ENCODE results near the gene SPRY1. TPM values are rescaled to one million over a fixed set of nuclear protein-coding genes. Genes with fewer than 3 reads are reported as not detected.

The SPRY1 gene
- total RNA-seq, 2 experiments from 2014 or later, result 50.7 to 53.2 TPM

- Mint-ChIP-seq H3K4me1 (ENCODE audit: low read depth) (peaks cover 60% of the 10 kb centered on the region), H3K4me3 (peak overlapping the region; percentile 62), H3K27ac (peak overlapping the region; percentile 84), H3K27me3 (ENCODE audit: low read depth) (no peaks in the 10 kb centered on the region), H3K9me3 (ENCODE audit: insufficient read depth) (no peaks in the 10 kb centered on the region), H3K36me3 (ENCODE audit: low read depth) (peaks cover 7% of the 10 kb centered on the region)
- no peak for DNase-seq
- ChIA-PET CTCF (interaction anchor here (0.8 to 9.0 kb wide), 6 partner anchors 8 to 248 kb away, joined by 3 to 69 read pairs (median 4); partner anchors contain the start of gene SPRY1), POLR2A (interaction anchor here (1.0 to 2.9 kb wide), 6 partner anchors 7 to 31 kb away, joined by 3 to 21 read pairs (median 8); partner anchors contain the start of gene SPRY1)
- no peak for ATAC-seq
These were observed 16.3 kb downstream of the SPRY1 start for GRCh38 chr4:123412700-123413512.

DNA sequence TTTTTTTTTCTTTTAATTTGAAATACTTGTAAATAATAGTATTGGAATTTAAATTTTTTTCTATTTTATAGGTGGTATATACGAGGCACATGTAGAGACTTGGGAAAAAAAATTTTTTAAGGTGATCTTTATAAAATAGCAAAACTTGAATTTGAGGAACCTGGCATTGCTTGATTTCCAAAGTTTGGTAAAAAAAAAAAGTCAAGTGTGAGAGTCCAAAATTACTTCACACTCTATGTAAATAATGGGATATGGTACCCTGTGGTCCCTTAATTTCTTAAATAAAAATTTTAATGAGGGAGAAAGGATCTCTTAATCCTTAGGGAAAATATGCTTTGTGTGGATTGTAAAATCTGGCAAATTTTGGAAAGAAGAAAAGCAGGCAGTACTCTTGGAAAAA is 19.0 kb downstream of the SPRY1 start:
- CTCF ChIA-PET, result interaction anchor here (9.0 kb wide), 1 partner anchor 17 kb away, joined by 69 read pairs; the partner anchor contains the start of gene SPRY1
- no peak overlapping the region for H3K4me3 Mint-ChIP-seq
- peak overlapping the region; percentile 73 for H3K27ac Mint-ChIP-seq
- peaks cover 84% of the 10 kb centered on the region for H3K4me1 Mint-ChIP-seq (ENCODE audit: low read depth)
- POLR2A ChIA-PET, result no interaction called here
- H3K27me3 Mint-ChIP-seq (ENCODE audit: low read depth), result no peaks in the 10 kb centered on the region
- H3K9me3 Mint-ChIP-seq (ENCODE audit: insufficient read depth), result no peaks in the 10 kb centered on the region
- no peak for DNase-seq
- no peak for ATAC-seq
- peaks cover 7% of the 10 kb centered on the region for H3K36me3 Mint-ChIP-seq (ENCODE audit: low read depth)

DNA sequence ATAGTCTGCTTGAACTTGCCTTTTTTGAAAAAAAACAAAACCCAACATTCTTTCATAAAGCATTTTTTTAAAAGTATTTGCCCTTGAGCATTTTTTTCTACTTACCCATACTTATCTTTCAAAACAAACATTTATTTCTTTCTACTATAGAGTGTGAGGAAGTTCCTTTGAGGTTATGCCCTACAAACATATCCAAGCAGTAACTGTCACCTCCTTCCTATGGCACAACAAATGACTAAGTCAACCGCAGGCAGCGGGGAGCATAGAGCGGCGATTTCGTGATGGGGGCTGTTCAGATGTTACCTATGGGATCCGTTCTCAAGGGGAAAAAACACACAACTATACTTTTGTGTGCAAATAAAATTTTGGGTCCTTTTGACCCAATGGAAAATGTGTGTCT is 19.4 kb downstream of the SPRY1 start:
- H3K27me3 Mint-ChIP-seq (ENCODE audit: low read depth), result no peaks in the 10 kb centered on the region

DNA sequence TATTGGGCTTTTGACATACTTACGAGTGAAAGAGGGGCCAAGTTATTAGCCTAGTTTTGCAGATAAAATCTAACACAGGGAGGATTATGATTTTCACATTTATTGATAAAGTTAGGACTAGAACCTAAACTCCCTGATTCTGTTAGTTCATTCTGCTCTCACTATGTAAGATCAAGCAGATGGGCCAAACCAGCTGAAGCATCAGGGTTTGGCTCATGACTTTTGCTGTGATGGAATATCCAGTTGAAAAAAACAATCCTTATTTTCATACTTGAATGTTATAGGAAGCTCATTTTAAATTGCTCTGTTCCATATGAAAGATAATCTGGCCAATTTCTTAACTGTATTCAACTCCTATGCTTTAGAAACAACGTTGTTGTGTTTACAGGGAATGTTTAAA is 21.2 kb downstream of the SPRY1 start:
- CTCF ChIA-PET, result interaction anchor here (0.8 to 2.8 kb wide), 12 partner anchors 8 to 243 kb away, joined by 3 to 16 read pairs (median 4); partner anchors contain the start of gene SPRY1

More for the DNA sequence above, 19.4 kb downstream of the SPRY1 start:
- H3K9me3 Mint-ChIP-seq (ENCODE audit: insufficient read depth), result no peaks in the 10 kb centered on the region
- peaks cover 88% of the 10 kb centered on the region for H3K4me1 Mint-ChIP-seq (ENCODE audit: low read depth)
- H3K36me3 Mint-ChIP-seq (ENCODE audit: low read depth), result peaks cover 7% of the 10 kb centered on the region
- ChIA-PET POLR2A (no interaction called here), CTCF (interaction anchor here (9.0 kb wide), 1 partner anchor 17 kb away, joined by 69 read pairs; the partner anchor contains the start of gene SPRY1)
- ATAC-seq, result peak; percentile 75
- DNase-seq, result peak; percentile 77
- H3K27ac Mint-ChIP-seq, result peak overlapping the region; percentile 73
- H3K4me3 Mint-ChIP-seq, result peak overlapping the region; percentile 32

DNA sequence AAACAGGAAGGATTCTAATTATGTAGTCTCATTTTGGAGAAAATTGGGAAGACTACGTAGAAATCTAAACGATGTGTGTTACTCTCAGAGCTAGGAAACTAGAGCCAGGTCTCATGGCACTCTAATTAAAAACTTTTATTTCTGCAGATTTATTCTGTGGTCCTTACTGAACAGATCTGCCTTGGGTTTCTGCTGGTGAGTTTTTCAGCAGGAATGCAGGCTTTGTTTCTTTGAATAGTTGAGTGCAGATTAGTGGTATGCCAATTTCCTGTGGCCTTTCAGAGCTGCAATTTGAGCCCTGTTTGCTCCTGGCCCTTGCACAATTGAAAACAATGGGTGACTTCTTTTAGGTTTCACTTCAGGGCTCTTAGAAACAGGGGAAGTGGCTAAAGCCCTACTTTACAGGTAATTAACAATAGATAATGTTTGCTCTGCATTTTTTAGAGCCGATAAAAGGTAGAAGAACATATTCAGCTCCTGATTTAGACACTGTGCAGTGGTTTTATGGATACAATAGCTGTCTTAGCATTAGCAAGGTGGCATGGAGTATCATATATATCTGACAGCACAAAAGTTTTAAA is 21.8 kb downstream of the SPRY1 start:
- ATAC-seq, result peak; percentile 30
- CTCF ChIA-PET, result interaction anchor here (0.8 to 2.8 kb wide), 13 partner anchors 8 to 243 kb away, joined by 3 to 16 read pairs (median 4); partner anchors contain the start of gene SPRY1
- Mint-ChIP-seq H3K27me3 (ENCODE audit: low read depth) (no peaks in the 10 kb centered on the region), H3K9me3 (ENCODE audit: insufficient read depth) (no peaks in the 10 kb centered on the region), H3K4me1 (ENCODE audit: low read depth) (peaks cover 89% of the 10 kb centered on the region), H3K36me3 (ENCODE audit: low read depth) (peaks cover 10% of the 10 kb centered on the region), H3K27ac (peak overlapping the region; percentile 92), H3K4me3 (peak overlapping the region; percentile 47)
- POLR2A ChIA-PET, result interaction anchor here (0.8 to 2.6 kb wide), 4 partner anchors 16 to 87 kb away, joined by 3 to 45 read pairs (median 6); partner anchors contain the start of gene SPRY1
- peak; percentile 59 for DNase-seq

More for the DNA sequence above, 21.2 kb downstream of the SPRY1 start:
- Mint-ChIP-seq H3K27me3 (ENCODE audit: low read depth) (no peaks in the 10 kb centered on the region), H3K4me1 (ENCODE audit: low read depth) (peaks cover 89% of the 10 kb centered on the region), H3K9me3 (ENCODE audit: insufficient read depth) (no peaks in the 10 kb centered on the region), H3K4me3 (peak overlapping the region; percentile 47), H3K27ac (peak overlapping the region; percentile 92), H3K36me3 (ENCODE audit: low read depth) (peaks cover 10% of the 10 kb centered on the region)
- DNase-seq (no peak), ATAC-seq (no peak)
- POLR2A ChIA-PET, result interaction anchor here (0.8 to 2.6 kb wide), 4 partner anchors 15 to 88 kb away, joined by 3 to 45 read pairs (median 6); partner anchors contain the start of gene SPRY1

DNA sequence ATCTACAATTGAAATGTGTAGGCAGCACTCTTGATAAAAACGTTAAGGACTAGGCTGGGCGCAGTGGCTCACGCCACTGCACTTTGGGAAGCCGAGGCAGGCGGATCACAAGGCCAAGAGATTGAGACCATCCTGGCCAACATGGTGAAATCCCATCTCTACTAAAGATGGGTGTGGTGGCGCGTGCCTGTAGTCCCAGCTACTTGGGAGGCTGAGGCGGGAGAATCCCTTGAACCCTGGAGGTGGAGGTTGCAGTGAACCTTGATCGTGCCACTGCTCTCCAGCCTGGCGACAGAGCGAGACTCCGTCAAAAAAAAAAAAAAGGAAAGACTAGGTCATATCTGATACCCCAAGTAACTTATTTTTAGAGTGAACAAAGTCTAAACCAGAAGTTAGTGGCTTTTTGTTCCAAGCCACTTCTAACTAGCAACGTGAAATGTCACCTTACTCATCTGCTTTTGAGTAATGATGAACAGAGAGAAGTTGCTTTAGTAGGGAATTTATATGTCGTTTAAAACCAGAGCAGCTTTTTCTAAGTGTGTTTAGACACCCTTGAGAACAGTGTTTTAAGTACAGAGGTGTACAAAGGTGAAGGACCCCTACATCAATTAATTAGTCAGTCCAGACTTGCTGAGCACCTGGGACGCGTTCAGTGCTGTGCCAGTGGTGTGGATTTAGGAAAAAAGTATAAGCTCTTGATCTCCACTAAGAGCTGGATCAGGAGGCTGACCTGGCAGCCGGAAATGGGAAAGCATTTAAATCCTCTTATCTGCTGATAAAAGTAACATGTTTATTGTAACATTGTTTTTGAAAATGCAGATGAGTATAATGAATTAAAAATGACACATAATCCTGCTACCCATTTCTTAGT is 23.5 kb downstream of the SPRY1 start:
- Mint-ChIP-seq H3K9me3 (ENCODE audit: insufficient read depth) (no peaks in the 10 kb centered on the region), H3K4me3 (peak overlapping the region; percentile 43), H3K4me1 (ENCODE audit: low read depth) (peaks cover 92% of the 10 kb centered on the region), H3K36me3 (ENCODE audit: low read depth) (peaks cover 12% of the 10 kb centered on the region), H3K27me3 (ENCODE audit: low read depth) (no peaks in the 10 kb centered on the region), H3K27ac (peak overlapping the region; percentile 92)
- ChIA-PET POLR2A (interaction anchor here (1.3 to 2.9 kb wide), 5 partner anchors 9 to 180 kb away, joined by 3 to 14 read pairs (median 11); partner anchors contain the start of gene SPRY1), CTCF (interaction anchor here (1.5 to 3.2 kb wide), 5 partner anchors 9 to 24 kb away, joined by 4 to 17 read pairs (median 8); partner anchors contain the start of gene SPRY1)
- ATAC-seq, result peak; percentile 32
- no peak for DNase-seq

- peak overlapping the region; percentile 92 for H3K27ac Mint-ChIP-seq
- H3K4me3 Mint-ChIP-seq, result peak overlapping the region; percentile 75
- peak; percentile 21 for ATAC-seq
- H3K36me3 Mint-ChIP-seq (ENCODE audit: low read depth), result peaks cover 18% of the 10 kb centered on the region
- ChIA-PET POLR2A (interaction anchor here (1.3 to 2.9 kb wide), 5 partner anchors 10 to 179 kb away, joined by 3 to 14 read pairs (median 11); partner anchors contain the start of gene SPRY1), CTCF (interaction anchor here (1.6 to 3.2 kb wide), 5 partner anchors 11 to 24 kb away, joined by 5 to 17 read pairs (median 8); partner anchors contain the start of gene SPRY1)
- no peaks in the 10 kb centered on the region for H3K27me3 Mint-ChIP-seq (ENCODE audit: low read depth)
- H3K9me3 Mint-ChIP-seq (ENCODE audit: insufficient read depth), result no peaks in the 10 kb centered on the region
- peaks cover 87% of the 10 kb centered on the region for H3K4me1 Mint-ChIP-seq (ENCODE audit: low read depth)
- DNase-seq, result no peak
These were observed 24.8 kb downstream of the SPRY1 start for GRCh38 chr4:123421227-123421936.

DNA sequence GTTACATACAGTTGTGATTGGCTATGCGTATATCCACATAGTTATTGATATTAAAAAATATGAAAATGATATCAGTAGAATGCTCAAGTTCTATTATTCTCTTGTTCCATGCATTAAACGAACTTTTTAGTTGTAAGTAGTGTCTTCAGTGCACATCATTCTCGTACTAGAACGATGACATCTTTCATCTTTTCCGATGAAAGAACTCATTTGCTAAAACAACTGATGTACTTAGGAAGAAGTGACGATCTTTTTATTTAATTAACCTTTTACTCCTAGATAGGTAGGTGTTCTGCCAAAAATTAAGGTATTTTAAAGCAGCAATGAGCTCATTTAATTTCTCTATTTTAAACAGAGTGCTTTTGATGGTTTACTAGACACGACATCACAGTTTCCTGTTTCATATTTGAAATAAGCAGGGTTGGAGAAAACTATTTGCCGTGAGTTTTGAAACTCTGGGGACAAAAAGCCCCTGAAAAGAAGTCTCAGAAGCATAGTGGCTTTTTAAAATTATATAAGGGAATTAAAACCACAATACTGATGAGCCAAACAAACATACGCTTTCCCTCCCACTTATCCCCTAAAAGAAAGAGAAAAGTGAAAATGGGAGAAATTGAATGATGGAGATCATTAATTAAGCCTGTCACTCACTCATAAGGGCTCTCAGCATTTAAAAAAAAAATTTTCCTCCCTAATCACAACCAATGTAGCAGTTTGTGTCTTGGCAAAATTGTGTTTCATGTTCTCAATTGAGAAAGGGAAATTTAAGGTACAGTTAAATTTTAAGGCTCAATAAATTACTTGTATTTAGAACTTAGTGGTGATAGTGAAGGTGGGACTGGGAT is 25.6 kb downstream of the SPRY1 start:
- peak overlapping the region; percentile 92 for H3K27ac Mint-ChIP-seq
- peak overlapping the region; percentile 75 for H3K4me3 Mint-ChIP-seq
- DNase-seq (no peak), ATAC-seq (peak; percentile 20)
- H3K36me3 Mint-ChIP-seq (ENCODE audit: low read depth), result peaks cover 22% of the 10 kb centered on the region
- peaks cover 7% of the 10 kb centered on the region for H3K9me3 Mint-ChIP-seq (ENCODE audit: insufficient read depth)
- ChIA-PET POLR2A (interaction anchor here (2.4 to 2.9 kb wide), 4 partner anchors 11 to 25 kb away, joined by 10 to 14 read pairs (median 12); partner anchors contain the start of gene SPRY1), CTCF (interaction anchor here (1.6 to 3.2 kb wide), 4 partner anchors 11 to 25 kb away, joined by 5 to 17 read pairs (median 12); partner anchors contain the start of gene SPRY1)
- H3K4me1 Mint-ChIP-seq (ENCODE audit: low read depth), result peaks cover 81% of the 10 kb centered on the region
- H3K27me3 Mint-ChIP-seq (ENCODE audit: low read depth), result no peaks in the 10 kb centered on the region

DNA sequence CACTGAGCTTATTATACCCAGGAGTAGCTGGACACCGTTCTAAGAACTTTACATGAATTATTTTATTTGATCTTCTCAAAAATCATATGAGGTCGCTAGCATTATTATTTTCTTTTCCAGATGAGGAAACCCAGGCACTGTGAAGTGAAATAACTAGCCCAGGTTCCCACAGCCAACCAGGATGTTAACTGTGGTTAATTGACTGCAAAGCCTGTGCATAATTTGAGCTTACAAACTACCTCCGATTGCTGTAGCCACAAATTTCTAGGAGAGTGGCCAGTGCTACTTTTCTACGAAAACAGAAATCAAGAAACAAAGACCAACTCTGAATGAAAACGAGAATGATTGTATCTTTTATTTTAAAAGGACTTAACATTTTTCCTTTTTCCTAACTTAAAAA is 27.2 kb downstream of the SPRY1 start:
- Mint-ChIP-seq H3K27me3 (ENCODE audit: low read depth) (no peaks in the 10 kb centered on the region), H3K9me3 (ENCODE audit: insufficient read depth) (peaks cover 20% of the 10 kb centered on the region), H3K4me1 (ENCODE audit: low read depth) (peaks cover 67% of the 10 kb centered on the region), H3K27ac (peak overlapping the region; percentile 92), H3K4me3 (peak overlapping the region; percentile 16), H3K36me3 (ENCODE audit: low read depth) (peaks cover 35% of the 10 kb centered on the region)
- POLR2A ChIA-PET, result interaction anchor here (0.6 to 1.7 kb wide), 4 partner anchors 23 to 27 kb away, joined by 3 to 6 read pairs (median 4); no protein-coding TSS in a partner anchor
- ATAC-seq, result no peak
- DNase-seq, result peak; percentile 59
- CTCF ChIA-PET, result interaction anchor here (1.2 to 2.3 kb wide), 5 partner anchors 10 to 29 kb away, joined by 4 to 8 read pairs (median 5); partner anchors contain the start of gene SPRY1

All from activated CD8-positive, alpha-beta T cell treated with anti-CD3 and anti-CD28 coated beads, Interleukin-2, amount 10 ng/mL, durations not matched to agents 7 days and 5 days (primary cell).